Measurements from ENCODE around the gene CNOT3.
"Not testable (repeated sequence)": the region's sequence is repeated elsewhere in the genome, so short reads cannot be mapped to it uniquely, and the experiment has no call there.

CNOT3 gene

GRCh38 chr19:54137699-54138488 is at the start of gene CNOT3:
Gene CNOT3 (plus strand): TSS chr19:54137762. CDS start chr19:54142979, 5,217 bp downstream.
- no peak for DNase-seq (ENCODE audit: extremely low read depth in 1 of 2, low read depth in 1 of 2)

- DNase-seq (ENCODE audit: extremely low read depth in 1 of 2, low read depth in 1 of 2), result no peak
These were observed 43.0 kb upstream of the CNOT3 start for GRCh38 chr19:54094426-54095000.

- DNase-seq (ENCODE audit: extremely low read depth in 1 of 2, low read depth in 1 of 2), result no peak
These were observed 42.3 kb upstream of the CNOT3 start for GRCh38 chr19:54095136-54095858.

GRCh38 chr19:54095859-54096616 is 41.5 kb upstream of the CNOT3 start:
- DNase-seq (ENCODE audit: extremely low read depth in 1 of 2, low read depth in 1 of 2), result not testable (repeated sequence)

GRCh38 chr19:54096617-54097106 is 40.9 kb upstream of the CNOT3 start:
- DNase-seq (ENCODE audit: extremely low read depth in 1 of 2, low read depth in 1 of 2), result no peak

GRCh38 chr19:54099190-54099902 is 38.2 kb upstream of the CNOT3 start:
- DNase-seq (ENCODE audit: extremely low read depth in 1 of 2, low read depth in 1 of 2), result no peak

GRCh38 chr19:54099903-54100255 is 37.7 kb upstream of the CNOT3 start:
- DNase-seq (ENCODE audit: extremely low read depth in 1 of 2, low read depth in 1 of 2), result not testable (repeated sequence)

GRCh38 chr19:54100561-54100960 is 37.0 kb upstream of the CNOT3 start, which contains the start of gene OSCAR:
Gene OSCAR (minus strand): TSS chr19:54100803. CDS start chr19:54100792, 11 bp downstream.
- DNase-seq (ENCODE audit: extremely low read depth in 1 of 2, low read depth in 1 of 2), result no peak

- peak; percentile 94 to 97 for DNase-seq (ENCODE audit: extremely low read depth in 1 of 2, low read depth in 1 of 2)
These were observed 35.0 kb upstream of the CNOT3 start, which contains the start of gene NDUFA3 for GRCh38 chr19:54102421-54103169. Gene NDUFA3 (plus strand): TSS chr19:54102855. CDS start chr19:54102879, 24 bp downstream.

- DNase-seq (ENCODE audit: extremely low read depth in 1 of 2, low read depth in 1 of 2), result no peak
These were observed 32.4 kb upstream of the CNOT3 start for GRCh38 chr19:54104998-54105715.

GRCh38 chr19:54105796-54106195 is 31.8 kb upstream of the CNOT3 start:
- DNase-seq (ENCODE audit: extremely low read depth in 1 of 2, low read depth in 1 of 2), result no peak

- DNase-seq (ENCODE audit: extremely low read depth in 1 of 2, low read depth in 1 of 2), result no peak
These were observed 30.8 kb upstream of the CNOT3 start for GRCh38 chr19:54106716-54107115.

GRCh38 chr19:54107876-54108490 is 29.6 kb upstream of the CNOT3 start:
- no peak for DNase-seq (ENCODE audit: extremely low read depth in 1 of 2, low read depth in 1 of 2)

GRCh38 chr19:54108496-54108895 is 29.1 kb upstream of the CNOT3 start:
- DNase-seq (ENCODE audit: extremely low read depth in 1 of 2, low read depth in 1 of 2), result no peak

GRCh38 chr19:54109651-54110050 is 27.9 kb upstream of the CNOT3 start:
- no peak for DNase-seq (ENCODE audit: extremely low read depth in 1 of 2, low read depth in 1 of 2)

GRCh38 chr19:54114340-54115108 is 23.0 kb upstream of the CNOT3 start:
- peak in 1 of 2 donors; percentile 28 for DNase-seq (ENCODE audit: extremely low read depth in 1 of 2, low read depth in 1 of 2)

All from stimulated activated CD8-positive, alpha-beta memory T cell treated with anti-CD3 and anti-CD28 coated beads, Interleukin-7, amount 100 ng/mL, for 48 hours (primary cell).